Breast epithelium (tissue), 4 donors: ENCODE results near the gene TP63. TPM values are rescaled to one million over a fixed set of nuclear protein-coding genes. Genes with fewer than 3 reads are reported as not detected.
"Not testable (repeated sequence)": the region's sequence is repeated elsewhere in the genome, so short reads cannot be mapped to it uniquely, and the experiment has no call there.

Experiments used
- DNase-seq, 2 donors: peaks; one replicate each; pipeline ENCODE4 v3.0.0-alpha.2; 2019; ENCODE audit warnings: low spot score in 2 of 2
- H3K27ac ChIP-seq, 2 donors: fragments of 200-600 bp; sonication (generic) in 1 of 2; one replicate each; pipeline ENCODE4 v1.5.1; 2016 to 2019; ENCODE audit warnings: mild to moderate bottlenecking in 1 of 2
- H3K27me3 ChIP-seq, 2 donors: fragments of 200-600 bp; sonication (generic) in 1 of 2; one replicate each; pipeline versions ENCODE4 v1.5.1 to v1.6.0; 2017 to 2019; ENCODE audit warnings: control low read depth in 1 of 2, mild to moderate bottlenecking in 1 of 2
- H3K36me3 ChIP-seq: fragments of 200-600 bp; one replicate; pipeline ENCODE4 v1.5.1; 2019
- H3K4me1 ChIP-seq, 2 donors: fragments of 200-600 bp; sonication (generic); one replicate each; pipeline ENCODE4 v1.5.1; 2016 to 2019; ENCODE audit warnings: control low read depth in 1 of 2
- H3K4me3 ChIP-seq, 3 donors: fragments of 200-600 bp; sonication (generic); 1 replicate in 2 of 3; 2 replicates in 1 of 3; pipeline ENCODE4 v1.5.1; 2016 to 2019; ENCODE audit warnings: mild to moderate bottlenecking in 3 of 3, moderate library complexity in 2 of 3
- H3K9me3 ChIP-seq, 2 donors: fragments of 200-600 bp; sonication (generic) in 1 of 2; one replicate each; pipeline ENCODE4 v1.5.1; 2016 to 2019; ENCODE audit warnings: control low read depth in 1 of 2
- CTCF ChIP-seq, 3 donors: fragments of 450-650 bp; IDR thresholded peaks; one replicate each; pipeline ENCODE4 v1.5.1; 2016 to 2017; ENCODE audit warnings: antibody characterized with exemption in 3 of 3, mild to moderate bottlenecking in 3 of 3, moderate library complexity in 3 of 3
- POLR2A ChIP-seq: fragments of 450-650 bp; IDR thresholded peaks from one replicate; pipeline ENCODE4 v1.6.1; 2016; ENCODE audit warnings: antibody characterized with exemption, mild to moderate bottlenecking, moderate library complexity
- POLR2AphosphoS5 ChIP-seq, 3 donors: sonication (generic); formaldehyde crosslinking; IDR thresholded peaks; one replicate each; pipeline ENCODE4 v1.6.1; 2017; ENCODE audit warnings: antibody characterized with exemption in 3 of 3
- intact Hi-C: fragments of 100-400 bp; cut with DNase I; formaldehyde crosslinking; loops from one replicate; pipeline ENCODE4 v1.15.1; 2023; ENCODE audit warnings: low total_unique reads
- total RNA-seq, 3 donors: library from RNA; depleted of rRNA; stranded (reverse); fragments of >200 nt; gene quantifications; one replicate each; pipeline ENCODE4 v1.1.0, GENCODE V29; 2016

TP63 gene
- total RNA-seq, 3 donors from 2014 or later: 0.96 to 47.7 (median 20.0) TPM

- intact Hi-C loops: no loop called here
- H3K4me3 ChIP-seq: no peak overlapping the region
- no peak for DNase-seq
- peaks cover 0 to 5% of the 10 kb centered on the region in 2 donors for H3K9me3 ChIP-seq
- H3K27ac ChIP-seq: no peak overlapping the region
- H3K4me1 ChIP-seq: no peaks in the 10 kb centered on the region
- TF ChIP-seq CTCF (IDR thresholded peaks at IDR 0.05) (no peak), POLR2AphosphoS5 (IDR thresholded peaks at IDR 0.05) (no peak), POLR2A (no peak)
- no peaks in the 10 kb centered on the region for H3K36me3 ChIP-seq
- no peaks in the 10 kb centered on the region for H3K27me3 ChIP-seq
Observed at GRCh38 chr3:189597918-189598317, 33.3 kb upstream of the TP63 start.

GRCh38 chr3:189598530-189599225, 32.5 kb upstream of the TP63 start:
- no peak for TF ChIP-seq POLR2AphosphoS5 (IDR thresholded peaks at IDR 0.05)
- no peak for TF ChIP-seq POLR2A
- TF ChIP-seq CTCF (IDR thresholded peaks at IDR 0.05): no peak
- Histone ChIP-seq H3K27me3 (no peaks in the 10 kb centered on the region), H3K27ac (no peak overlapping the region), H3K9me3 (peaks cover 0 to 5% of the 10 kb centered on the region in 2 donors), H3K4me1 (no peaks in the 10 kb centered on the region), H3K4me3 (no peak overlapping the region), H3K36me3 (no peaks in the 10 kb centered on the region)
- intact Hi-C loops: no loop called here
- no peak for DNase-seq

- no peak for TF ChIP-seq POLR2A
- no peak for TF ChIP-seq CTCF (IDR thresholded peaks at IDR 0.05)
- no peak for TF ChIP-seq POLR2AphosphoS5 (IDR thresholded peaks at IDR 0.05)
- Histone ChIP-seq H3K4me3 (no peak overlapping the region), H3K9me3 (peaks cover 4 to 5% of the 10 kb centered on the region in 2 donors), H3K4me1 (no peaks in the 10 kb centered on the region), H3K36me3 (no peaks in the 10 kb centered on the region), H3K27ac (no peak overlapping the region), H3K27me3 (no peaks in the 10 kb centered on the region)
- DNase-seq: no peak
- intact Hi-C loops: no loop called here
Observed at GRCh38 chr3:189602471-189602870, 28.7 kb upstream of the TP63 start.

- intact Hi-C loops: no loop called here
- Histone ChIP-seq H3K36me3 (no peaks in the 10 kb centered on the region), H3K4me1 (no peaks in the 10 kb centered on the region), H3K27ac (no peak overlapping the region), H3K4me3 (no peak overlapping the region), H3K27me3 (no peaks in the 10 kb centered on the region), H3K9me3 (peaks cover 4 to 14% of the 10 kb centered on the region in 2 donors)
- no peak for TF ChIP-seq CTCF (IDR thresholded peaks at IDR 0.05)
- no peak for TF ChIP-seq POLR2A
- TF ChIP-seq POLR2AphosphoS5 (IDR thresholded peaks at IDR 0.05): no peak
- DNase-seq: no peak
Observed at GRCh38 chr3:189605717-189606116, 25.5 kb upstream of the TP63 start.

DNA sequence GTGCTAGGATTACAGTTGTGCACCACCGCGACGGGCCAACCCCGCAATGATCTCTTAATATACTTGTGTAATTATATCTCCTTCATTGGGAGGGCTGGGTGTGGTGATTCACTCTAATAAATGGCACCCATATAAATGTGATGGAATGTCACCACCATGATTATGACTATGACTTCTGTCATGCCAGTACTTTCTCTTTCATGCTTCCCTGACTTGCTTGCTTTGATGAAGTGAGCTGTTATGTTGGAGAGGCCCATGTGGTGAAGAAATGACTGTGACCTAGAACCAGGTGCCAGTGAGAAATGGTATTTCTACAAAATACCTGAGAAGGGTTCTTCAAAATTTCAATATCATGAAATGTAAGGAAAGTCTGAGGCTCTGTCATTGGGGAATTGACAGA, 24.4 kb upstream of the TP63 start:
- TF ChIP-seq CTCF (IDR thresholded peaks at IDR 0.05): no peak
- no peak for TF ChIP-seq POLR2AphosphoS5 (IDR thresholded peaks at IDR 0.05)
- TF ChIP-seq POLR2A: no peak

GRCh38 chr3:189612641-189613040, 18.5 kb upstream of the TP63 start:
- H3K36me3 ChIP-seq, H3K4me1 ChIP-seq, DNase-seq, H3K27me3 ChIP-seq, H3K4me3 ChIP-seq, H3K27ac ChIP-seq, intact Hi-C loops: not testable (repeated sequence)
- peaks cover 0 to 12% of the 10 kb centered on the region in 2 donors for H3K9me3 ChIP-seq

More for the DNA sequence above, 24.4 kb upstream of the TP63 start:
- no peak overlapping the region for H3K4me3 ChIP-seq
- no peaks in the 10 kb centered on the region for H3K27me3 ChIP-seq
- no peaks in the 10 kb centered on the region for H3K4me1 ChIP-seq
- no peak overlapping the region for H3K27ac ChIP-seq
- no peak for DNase-seq
- intact Hi-C loops: no loop called here
- H3K9me3 ChIP-seq: peaks cover 4 to 14% of the 10 kb centered on the region in 2 donors
- no peaks in the 10 kb centered on the region for H3K36me3 ChIP-seq
